ENCODE data around the gene OPTC. TPM values are rescaled to one million over a fixed set of nuclear protein-coding genes. Genes with fewer than 3 reads are reported as not detected.

OPTC gene
- total and polyA plus RNA-seq, 2 of the 8 experiments (the other 6 are each of a cell fraction or from before 2014, with no cell fraction given): 1.1 to 4.0 TPM

DNA sequence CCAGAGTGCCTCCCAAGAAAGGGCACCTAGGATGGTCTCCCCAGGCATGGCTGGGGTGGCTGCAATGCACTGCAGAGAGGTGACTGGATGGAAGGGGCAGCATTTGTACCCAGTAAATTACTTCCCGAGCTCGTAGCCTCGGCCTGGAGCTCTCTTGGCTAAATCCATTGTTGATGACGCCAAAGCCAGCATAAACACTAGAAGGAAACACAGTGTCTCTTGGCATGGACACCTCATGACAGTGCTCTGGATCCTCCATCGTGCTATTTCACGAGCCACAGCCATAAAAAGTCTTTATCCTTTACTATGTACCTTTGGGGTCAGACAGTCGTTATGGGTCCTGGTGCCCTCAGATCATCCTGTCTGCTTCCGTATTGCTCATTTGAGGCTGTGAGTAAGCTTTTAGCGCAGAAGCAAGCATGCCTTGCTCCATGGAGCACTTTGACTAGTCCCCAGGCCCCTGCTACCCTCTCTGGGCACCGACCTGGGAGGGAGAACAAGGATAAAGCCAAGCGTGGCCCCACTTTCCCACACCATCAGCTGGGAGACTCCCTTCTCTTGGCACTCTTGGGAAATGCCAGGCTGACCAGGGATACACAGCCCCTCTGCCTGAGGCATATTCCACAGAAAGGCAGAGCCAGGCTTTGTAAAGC, 28.7 kb upstream of the OPTC start (continued):
- TF ChIP-seq, protein P1, sequence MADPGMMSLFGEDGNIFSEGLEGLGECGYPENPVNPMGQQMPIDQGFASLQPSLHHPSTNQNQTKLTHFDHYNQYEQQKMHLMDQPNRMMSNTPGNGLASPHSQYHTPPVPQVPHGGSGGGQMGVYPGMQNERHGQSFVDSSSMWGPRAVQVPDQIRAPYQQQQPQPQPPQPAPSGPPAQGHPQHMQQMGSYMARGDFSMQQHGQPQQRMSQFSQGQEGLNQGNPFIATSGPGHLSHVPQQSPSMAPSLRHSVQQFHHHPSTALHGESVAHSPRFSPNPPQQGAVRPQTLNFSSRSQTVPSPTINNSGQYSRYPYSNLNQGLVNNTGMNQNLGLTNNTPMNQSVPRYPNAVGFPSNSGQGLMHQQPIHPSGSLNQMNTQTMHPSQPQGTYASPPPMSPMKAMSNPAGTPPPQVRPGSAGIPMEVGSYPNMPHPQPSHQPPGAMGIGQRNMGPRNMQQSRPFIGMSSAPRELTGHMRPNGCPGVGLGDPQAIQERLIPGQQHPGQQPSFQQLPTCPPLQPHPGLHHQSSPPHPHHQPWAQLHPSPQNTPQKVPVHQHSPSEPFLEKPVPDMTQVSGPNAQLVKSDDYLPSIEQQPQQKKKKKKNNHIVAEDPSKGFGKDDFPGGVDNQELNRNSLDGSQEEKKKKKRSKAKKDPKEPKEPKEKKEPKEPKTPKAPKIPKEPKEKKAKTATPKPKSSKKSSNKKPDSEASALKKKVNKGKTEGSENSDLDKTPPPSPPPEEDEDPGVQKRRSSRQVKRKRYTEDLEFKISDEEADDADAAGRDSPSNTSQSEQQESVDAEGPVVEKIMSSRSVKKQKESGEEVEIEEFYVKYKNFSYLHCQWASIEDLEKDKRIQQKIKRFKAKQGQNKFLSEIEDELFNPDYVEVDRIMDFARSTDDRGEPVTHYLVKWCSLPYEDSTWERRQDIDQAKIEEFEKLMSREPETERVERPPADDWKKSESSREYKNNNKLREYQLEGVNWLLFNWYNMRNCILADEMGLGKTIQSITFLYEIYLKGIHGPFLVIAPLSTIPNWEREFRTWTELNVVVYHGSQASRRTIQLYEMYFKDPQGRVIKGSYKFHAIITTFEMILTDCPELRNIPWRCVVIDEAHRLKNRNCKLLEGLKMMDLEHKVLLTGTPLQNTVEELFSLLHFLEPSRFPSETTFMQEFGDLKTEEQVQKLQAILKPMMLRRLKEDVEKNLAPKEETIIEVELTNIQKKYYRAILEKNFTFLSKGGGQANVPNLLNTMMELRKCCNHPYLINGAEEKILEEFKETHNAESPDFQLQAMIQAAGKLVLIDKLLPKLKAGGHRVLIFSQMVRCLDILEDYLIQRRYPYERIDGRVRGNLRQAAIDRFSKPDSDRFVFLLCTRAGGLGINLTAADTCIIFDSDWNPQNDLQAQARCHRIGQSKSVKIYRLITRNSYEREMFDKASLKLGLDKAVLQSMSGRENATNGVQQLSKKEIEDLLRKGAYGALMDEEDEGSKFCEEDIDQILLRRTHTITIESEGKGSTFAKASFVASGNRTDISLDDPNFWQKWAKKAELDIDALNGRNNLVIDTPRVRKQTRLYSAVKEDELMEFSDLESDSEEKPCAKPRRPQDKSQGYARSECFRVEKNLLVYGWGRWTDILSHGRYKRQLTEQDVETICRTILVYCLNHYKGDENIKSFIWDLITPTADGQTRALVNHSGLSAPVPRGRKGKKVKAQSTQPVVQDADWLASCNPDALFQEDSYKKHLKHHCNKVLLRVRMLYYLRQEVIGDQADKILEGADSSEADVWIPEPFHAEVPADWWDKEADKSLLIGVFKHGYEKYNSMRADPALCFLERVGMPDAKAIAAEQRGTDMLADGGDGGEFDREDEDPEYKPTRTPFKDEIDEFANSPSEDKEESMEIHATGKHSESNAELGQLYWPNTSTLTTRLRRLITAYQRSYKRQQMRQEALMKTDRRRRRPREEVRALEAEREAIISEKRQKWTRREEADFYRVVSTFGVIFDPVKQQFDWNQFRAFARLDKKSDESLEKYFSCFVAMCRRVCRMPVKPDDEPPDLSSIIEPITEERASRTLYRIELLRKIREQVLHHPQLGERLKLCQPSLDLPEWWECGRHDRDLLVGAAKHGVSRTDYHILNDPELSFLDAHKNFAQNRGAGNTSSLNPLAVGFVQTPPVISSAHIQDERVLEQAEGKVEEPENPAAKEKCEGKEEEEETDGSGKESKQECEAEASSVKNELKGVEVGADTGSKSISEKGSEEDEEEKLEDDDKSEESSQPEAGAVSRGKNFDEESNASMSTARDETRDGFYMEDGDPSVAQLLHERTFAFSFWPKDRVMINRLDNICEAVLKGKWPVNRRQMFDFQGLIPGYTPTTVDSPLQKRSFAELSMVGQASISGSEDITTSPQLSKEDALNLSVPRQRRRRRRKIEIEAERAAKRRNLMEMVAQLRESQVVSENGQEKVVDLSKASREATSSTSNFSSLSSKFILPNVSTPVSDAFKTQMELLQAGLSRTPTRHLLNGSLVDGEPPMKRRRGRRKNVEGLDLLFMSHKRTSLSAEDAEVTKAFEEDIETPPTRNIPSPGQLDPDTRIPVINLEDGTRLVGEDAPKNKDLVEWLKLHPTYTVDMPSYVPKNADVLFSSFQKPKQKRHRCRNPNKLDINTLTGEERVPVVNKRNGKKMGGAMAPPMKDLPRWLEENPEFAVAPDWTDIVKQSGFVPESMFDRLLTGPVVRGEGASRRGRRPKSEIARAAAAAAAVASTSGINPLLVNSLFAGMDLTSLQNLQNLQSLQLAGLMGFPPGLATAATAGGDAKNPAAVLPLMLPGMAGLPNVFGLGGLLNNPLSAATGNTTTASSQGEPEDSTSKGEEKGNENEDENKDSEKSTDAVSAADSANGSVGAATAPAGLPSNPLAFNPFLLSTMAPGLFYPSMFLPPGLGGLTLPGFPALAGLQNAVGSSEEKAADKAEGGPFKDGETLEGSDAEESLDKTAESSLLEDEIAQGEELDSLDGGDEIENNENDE (IDR thresholded peaks at IDR 0.05; ENCODE audit: insufficient replicate concordance, low read length): no peak
- no peak for TF ChIP-seq TCF12 (IDR thresholded peaks at IDR 0.05; ENCODE audit: low read depth, low read length)
- no peak for TF ChIP-seq GABPA (IDR thresholded peaks at IDR 0.05; ENCODE audit: borderline replicate concordance, insufficient read depth, low read length)
- TF ChIP-seq, protein P2, sequence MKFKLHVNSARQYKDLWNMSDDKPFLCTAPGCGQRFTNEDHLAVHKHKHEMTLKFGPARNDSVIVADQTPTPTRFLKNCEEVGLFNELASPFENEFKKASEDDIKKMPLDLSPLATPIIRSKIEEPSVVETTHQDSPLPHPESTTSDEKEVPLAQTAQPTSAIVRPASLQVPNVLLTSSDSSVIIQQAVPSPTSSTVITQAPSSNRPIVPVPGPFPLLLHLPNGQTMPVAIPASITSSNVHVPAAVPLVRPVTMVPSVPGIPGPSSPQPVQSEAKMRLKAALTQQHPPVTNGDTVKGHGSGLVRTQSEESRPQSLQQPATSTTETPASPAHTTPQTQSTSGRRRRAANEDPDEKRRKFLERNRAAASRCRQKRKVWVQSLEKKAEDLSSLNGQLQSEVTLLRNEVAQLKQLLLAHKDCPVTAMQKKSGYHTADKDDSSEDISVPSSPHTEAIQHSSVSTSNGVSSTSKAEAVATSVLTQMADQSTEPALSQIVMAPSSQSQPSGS (IDR thresholded peaks at IDR 0.05; ENCODE audit: low read length): no peak
